Chondrocyte (in vitro differentiated cells): ENCODE results near the gene SNUPN. TPM values are rescaled to one million over a fixed set of nuclear protein-coding genes. Genes with fewer than 3 reads are reported as not detected.

Source experiments
- DNase-seq: peaks from one replicate; pipeline ENCODE4 v3.0.0; 2021; ENCODE audit warnings: mixed read lengths, low spot score
- H3K27ac Mint-ChIP-seq: one replicate; pipeline ENCODE4 v1.8.0; 2021; ENCODE audit warnings: mild to moderate bottlenecking, moderate library complexity, mixed read lengths; ENCODE audit not compliant: unreplicated experiment
- H3K27me3 Mint-ChIP-seq: 2 replicates; pipeline ENCODE4 v1.8.0; 2021; ENCODE audit warnings: low read depth, mixed read lengths
- H3K36me3 Mint-ChIP-seq: 2 replicates; pipeline ENCODE4 v1.8.0; 2021; ENCODE audit warnings: low read depth, mixed read lengths
- H3K4me1 Mint-ChIP-seq: 2 replicates; pipeline ENCODE4 v1.8.0; 2021; ENCODE audit warnings: low read depth, mild to moderate bottlenecking, mixed read lengths
- H3K4me3 Mint-ChIP-seq: one replicate; pipeline ENCODE4 v1.8.0; 2021; ENCODE audit warnings: mild to moderate bottlenecking, moderate library complexity, mixed read lengths; ENCODE audit not compliant: unreplicated experiment
- H3K9me3 Mint-ChIP-seq: 2 replicates; pipeline ENCODE4 v1.8.0; 2021; ENCODE audit warnings: low read depth, mixed read lengths
- CTCF ChIP-seq: fragments of 200-600 bp; sonication (generic); IDR thresholded peaks from 2 replicates; pipeline ENCODE4 v1.5.0; 2021; ENCODE audit warnings: antibody characterized with exemption, mild to moderate bottlenecking, moderate library complexity
- total RNA-seq: library from RNA; stranded (reverse); gene quantifications from 3 replicates; pipeline ENCODE4 v1.2.1, GENCODE V29; 2021

Gene SNUPN
- total RNA-seq, 1 donor from 2014 or later: 21.7 TPM

- H3K9me3 Mint-ChIP-seq: no peaks in the 10 kb centered on the region
- H3K27me3 Mint-ChIP-seq: no peaks in the 10 kb centered on the region
- H3K36me3 Mint-ChIP-seq: peaks cover 11% of the 10 kb centered on the region
- peak overlapping the region; percentile 93 for H3K27ac Mint-ChIP-seq
- peak overlapping the region; percentile 66 for H3K4me3 Mint-ChIP-seq
- DNase-seq: peak; percentile 91
- peak; percentile 70 for TF ChIP-seq CTCF
- peaks cover 34% of the 10 kb centered on the region for H3K4me1 Mint-ChIP-seq
These were observed 4.6 kb downstream of the SNUPN start for GRCh38 chr15:75620841-75621391.

- Mint-ChIP-seq H3K4me1 (peaks cover 32% of the 10 kb centered on the region), H3K9me3 (no peaks in the 10 kb centered on the region), H3K4me3 (peak overlapping the region; percentile 66), H3K36me3 (peaks cover 15% of the 10 kb centered on the region), H3K27me3 (no peaks in the 10 kb centered on the region), H3K27ac (peak overlapping the region; percentile 93)
- no peak for TF ChIP-seq CTCF
- no peak for DNase-seq
These were observed 5.3 kb downstream of the SNUPN start for GRCh38 chr15:75620058-75620820.

- peaks cover 29% of the 10 kb centered on the region for H3K36me3 Mint-ChIP-seq
- peaks cover 21% of the 10 kb centered on the region for H3K4me1 Mint-ChIP-seq
- DNase-seq: no peak
- TF ChIP-seq CTCF: no peak
- H3K27ac Mint-ChIP-seq: no peak overlapping the region
- no peak overlapping the region for H3K4me3 Mint-ChIP-seq
- H3K9me3 Mint-ChIP-seq: no peaks in the 10 kb centered on the region
- H3K27me3 Mint-ChIP-seq: no peaks in the 10 kb centered on the region
These were observed 8.8 kb downstream of the SNUPN start for GRCh38 chr15:75616766-75617165.

GRCh38 chr15:75606711-75607699 is 18.5 kb downstream of the SNUPN start:
- no peak for TF ChIP-seq CTCF
- H3K27me3 Mint-ChIP-seq: no peaks in the 10 kb centered on the region
- H3K4me1 Mint-ChIP-seq: peaks cover 11% of the 10 kb centered on the region
- peaks cover 42% of the 10 kb centered on the region for H3K36me3 Mint-ChIP-seq
- no peak for DNase-seq
- H3K9me3 Mint-ChIP-seq: no peaks in the 10 kb centered on the region
- peak overlapping the region; percentile 53 for H3K27ac Mint-ChIP-seq
- H3K4me3 Mint-ChIP-seq: no peak overlapping the region

- H3K27ac Mint-ChIP-seq: no peak overlapping the region
- no peak overlapping the region for H3K4me3 Mint-ChIP-seq
- H3K27me3 Mint-ChIP-seq: no peaks in the 10 kb centered on the region
- H3K9me3 Mint-ChIP-seq: no peaks in the 10 kb centered on the region
- no peak for TF ChIP-seq CTCF
- H3K36me3 Mint-ChIP-seq: peaks cover 41% of the 10 kb centered on the region
- H3K4me1 Mint-ChIP-seq: peaks cover 11% of the 10 kb centered on the region
- DNase-seq: no peak
These were observed 19.5 kb downstream of the SNUPN start for GRCh38 chr15:75606026-75606425.
